ENCODE measurements around the gene MYL7. TPM values are rescaled to one million over a fixed set of nuclear protein-coding genes. Genes with fewer than 3 reads are reported as not detected.

MYL7 gene
- total RNA-seq, 4 donors from 2014 or later = not detected

GRCh38 chr7:44147026-44147991, 6.2 kb upstream of the MYL7 start:
- TF ChIP-seq CTCF (IDR thresholded peaks at IDR 0.05; ENCODE audit: low read depth) = no peak

GRCh38 chr7:44145969-44146911, 5.1 kb upstream of the MYL7 start:
- no peak for TF ChIP-seq CTCF (IDR thresholded peaks at IDR 0.05; ENCODE audit: low read depth)

- no peak for TF ChIP-seq CTCF (IDR thresholded peaks at IDR 0.05; ENCODE audit: low read depth)
Observed at GRCh38 chr7:44145479-44145968, 4.4 kb upstream of the MYL7 start.

GRCh38 chr7:44144968-44145478, 3.9 kb upstream of the MYL7 start:
- TF ChIP-seq CTCF (IDR thresholded peaks at IDR 0.05; ENCODE audit: low read depth) = no peak

GRCh38 chr7:44144426-44144967, 3.4 kb upstream of the MYL7 start:
- no peak for TF ChIP-seq CTCF (IDR thresholded peaks at IDR 0.05; ENCODE audit: low read depth)

- no peak for TF ChIP-seq CTCF (IDR thresholded peaks at IDR 0.05; ENCODE audit: low read depth)
Observed at GRCh38 chr7:44143646-44144250, 2.6 kb upstream of the MYL7 start.

Data from subcutaneous adipose tissue (tissue), 4 donors.